ENCODE data around the gene HSPA12A. TPM values are rescaled to one million over a fixed set of nuclear protein-coding genes. Genes with fewer than 3 reads are reported as not detected.
A peak's percentile ranks its signal among the peaks of the same experiment; 100 is the strongest.

The HSPA12A gene
- total and polyA plus RNA-seq, 2 of the 13 experiments (the other 11 are each of a cell fraction or from before 2014, with no cell fraction given) = 6.4 to 13.6 TPM

DNA sequence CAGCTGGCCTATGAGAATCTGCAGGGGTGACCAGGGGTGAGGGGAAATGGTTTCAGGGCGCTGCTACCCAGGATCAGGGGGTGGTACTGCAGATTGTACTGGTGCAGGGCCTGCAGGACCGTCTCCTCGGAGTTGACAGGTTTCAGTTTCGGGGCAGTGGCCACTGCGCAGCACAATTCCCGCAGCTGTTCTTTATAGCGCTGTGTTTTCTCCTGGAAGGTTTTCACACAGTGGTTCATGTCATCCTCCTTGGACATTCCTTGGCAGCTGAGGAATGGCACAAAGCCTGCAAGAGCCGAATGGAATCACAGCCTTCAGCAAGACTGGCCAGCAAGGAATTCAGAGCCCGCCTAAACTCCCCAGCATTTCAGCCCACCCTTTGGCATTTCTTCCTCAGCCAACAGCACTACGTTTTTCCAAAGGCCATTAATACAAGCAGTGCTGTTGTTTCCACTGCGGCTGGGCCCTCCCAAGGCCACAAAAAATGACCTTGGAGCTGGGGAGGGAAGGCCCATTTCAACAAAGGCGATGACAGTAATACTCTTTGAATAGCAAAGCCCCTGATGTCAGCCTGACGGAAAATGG is 76.7 kb downstream of the HSPA12A start (continued):
- TF ChIP-seq GMEB2 (CRISPR knock-in tag; IDR thresholded peaks at IDR 0.05; ENCODE audit: low read depth) (no peak), SALL1 (CRISPR knock-in tag; IDR thresholded peaks at IDR 0.05) (peak; percentile 80), EEA1 (CRISPR knock-in tag; IDR thresholded peaks at IDR 0.05; ENCODE audit: borderline replicate concordance) (no peak), ELK4 (CRISPR knock-in tag; IDR thresholded peaks at IDR 0.05; ENCODE audit: borderline replicate concordance) (no peak), ZNF547 (CRISPR knock-in tag; IDR thresholded peaks at IDR 0.05) (no peak), ZBTB4 (CRISPR knock-in tag; IDR thresholded peaks at IDR 0.05; ENCODE audit: borderline replicate concordance) (no peak), NONO (IDR thresholded peaks at IDR 0.05) (no peak), NONO (CRISPR knock-in tag; conservative IDR thresholded peaks at IDR 0.05) (no peak), CC2D1A (CRISPR knock-in tag; IDR thresholded peaks at IDR 0.05) (no peak), NFIC (IDR thresholded peaks at IDR 0.05; ENCODE audit: low read length) (no peak), ERF (CRISPR knock-in tag; IDR thresholded peaks at IDR 0.05) (no peak), FOSL2 (CRISPR knock-in tag; IDR thresholded peaks at IDR 0.05) (peak; percentile 83), ZNF180 (CRISPR knock-in tag; IDR thresholded peaks at IDR 0.05; ENCODE audit: borderline replicate concordance, low read depth) (no peak), ZNF644 (CRISPR knock-in tag; IDR thresholded peaks at IDR 0.05; ENCODE audit: low read depth) (peak; percentile 82; the same call in 1 of the 2 replicates)
- TF ChIP-seq, protein P1, sequence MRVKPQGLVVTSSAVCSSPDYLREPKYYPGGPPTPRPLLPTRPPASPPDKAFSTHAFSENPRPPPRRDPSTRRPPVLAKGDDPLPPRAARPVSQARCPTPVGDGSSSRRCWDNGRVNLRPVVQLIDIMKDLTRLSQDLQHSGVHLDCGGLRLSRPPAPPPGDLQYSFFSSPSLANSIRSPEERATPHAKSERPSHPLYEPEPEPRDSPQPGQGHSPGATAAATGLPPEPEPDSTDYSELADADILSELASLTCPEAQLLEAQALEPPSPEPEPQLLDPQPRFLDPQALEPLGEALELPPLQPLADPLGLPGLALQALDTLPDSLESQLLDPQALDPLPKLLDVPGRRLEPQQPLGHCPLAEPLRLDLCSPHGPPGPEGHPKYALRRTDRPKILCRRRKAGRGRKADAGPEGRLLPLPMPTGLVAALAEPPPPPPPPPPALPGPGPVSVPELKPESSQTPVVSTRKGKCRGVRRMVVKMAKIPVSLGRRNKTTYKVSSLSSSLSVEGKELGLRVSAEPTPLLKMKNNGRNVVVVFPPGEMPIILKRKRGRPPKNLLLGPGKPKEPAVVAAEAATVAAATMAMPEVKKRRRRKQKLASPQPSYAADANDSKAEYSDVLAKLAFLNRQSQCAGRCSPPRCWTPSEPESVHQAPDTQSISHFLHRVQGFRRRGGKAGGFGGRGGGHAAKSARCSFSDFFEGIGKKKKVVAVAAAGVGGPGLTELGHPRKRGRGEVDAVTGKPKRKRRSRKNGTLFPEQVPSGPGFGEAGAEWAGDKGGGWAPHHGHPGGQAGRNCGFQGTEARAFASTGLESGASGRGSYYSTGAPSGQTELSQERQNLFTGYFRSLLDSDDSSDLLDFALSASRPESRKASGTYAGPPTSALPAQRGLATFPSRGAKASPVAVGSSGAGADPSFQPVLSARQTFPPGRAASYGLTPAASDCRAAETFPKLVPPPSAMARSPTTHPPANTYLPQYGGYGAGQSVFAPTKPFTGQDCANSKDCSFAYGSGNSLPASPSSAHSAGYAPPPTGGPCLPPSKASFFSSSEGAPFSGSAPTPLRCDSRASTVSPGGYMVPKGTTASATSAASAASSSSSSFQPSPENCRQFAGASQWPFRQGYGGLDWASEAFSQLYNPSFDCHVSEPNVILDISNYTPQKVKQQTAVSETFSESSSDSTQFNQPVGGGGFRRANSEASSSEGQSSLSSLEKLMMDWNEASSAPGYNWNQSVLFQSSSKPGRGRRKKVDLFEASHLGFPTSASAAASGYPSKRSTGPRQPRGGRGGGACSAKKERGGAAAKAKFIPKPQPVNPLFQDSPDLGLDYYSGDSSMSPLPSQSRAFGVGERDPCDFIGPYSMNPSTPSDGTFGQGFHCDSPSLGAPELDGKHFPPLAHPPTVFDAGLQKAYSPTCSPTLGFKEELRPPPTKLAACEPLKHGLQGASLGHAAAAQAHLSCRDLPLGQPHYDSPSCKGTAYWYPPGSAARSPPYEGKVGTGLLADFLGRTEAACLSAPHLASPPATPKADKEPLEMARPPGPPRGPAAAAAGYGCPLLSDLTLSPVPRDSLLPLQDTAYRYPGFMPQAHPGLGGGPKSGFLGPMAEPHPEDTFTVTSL (CRISPR knock-in tag; IDR thresholded peaks at IDR 0.05; ENCODE audit: borderline replicate concordance) = peak; percentile 30; the same call in 1 of the 2 replicates
- TF ChIP-seq, protein P2, sequence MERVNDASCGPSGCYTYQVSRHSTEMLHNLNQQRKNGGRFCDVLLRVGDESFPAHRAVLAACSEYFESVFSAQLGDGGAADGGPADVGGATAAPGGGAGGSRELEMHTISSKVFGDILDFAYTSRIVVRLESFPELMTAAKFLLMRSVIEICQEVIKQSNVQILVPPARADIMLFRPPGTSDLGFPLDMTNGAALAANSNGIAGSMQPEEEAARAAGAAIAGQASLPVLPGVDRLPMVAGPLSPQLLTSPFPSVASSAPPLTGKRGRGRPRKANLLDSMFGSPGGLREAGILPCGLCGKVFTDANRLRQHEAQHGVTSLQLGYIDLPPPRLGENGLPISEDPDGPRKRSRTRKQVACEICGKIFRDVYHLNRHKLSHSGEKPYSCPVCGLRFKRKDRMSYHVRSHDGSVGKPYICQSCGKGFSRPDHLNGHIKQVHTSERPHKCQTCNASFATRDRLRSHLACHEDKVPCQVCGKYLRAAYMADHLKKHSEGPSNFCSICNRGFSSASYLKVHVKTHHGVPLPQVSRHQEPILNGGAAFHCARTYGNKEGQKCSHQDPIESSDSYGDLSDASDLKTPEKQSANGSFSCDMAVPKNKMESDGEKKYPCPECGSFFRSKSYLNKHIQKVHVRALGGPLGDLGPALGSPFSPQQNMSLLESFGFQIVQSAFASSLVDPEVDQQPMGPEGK (CRISPR knock-in tag; IDR thresholded peaks at IDR 0.05) = peak; percentile 84
